B cell (primary cell): Measurements from ENCODE around the gene ERI3. TPM values are rescaled to one million over a fixed set of nuclear protein-coding genes. Genes with fewer than 3 reads are reported as not detected.

Experiments
- ATAC-seq: fragments of 200-7000 bp; cut with Tn5 transposase; one replicate; pipeline ENCODE4 v1.10.0; 2021; ENCODE audit warnings: low read depth, mild to moderate bottlenecking, moderate number of reproducible peaks, moderate library complexity
- CTCF ChIA-PET: fragments of 350-600 bp; sonication (Branson Sonifier 250); formaldehyde crosslinking; loops from one replicate; lab custom pipeline; 2021; ENCODE audit warnings: antibody characterized with exemption, inconsistent platforms; lab: Charles Lee
- POLR2A ChIA-PET: fragments of 350-600 bp; sonication (Branson Sonifier 250); formaldehyde crosslinking; loops from one replicate; lab custom pipeline; 2021; ENCODE audit warnings: antibody characterized with exemption; lab: Charles Lee
- DNase-seq: peaks from one replicate; pipeline ENCODE4 v3.0.0; 2013
- H2AFZ ChIP-seq: 2 replicates; pipeline ENCODE4 v1.6.1; 2012; ENCODE audit warnings: mild to moderate bottlenecking, low read depth, low read length; ENCODE audit not compliant: insufficient read depth, poor library complexity, severe bottlenecking
- H3K27ac ChIP-seq, 2 donors: 1 replicate in 1 of 2; 2 replicates in 1 of 2; pipeline ENCODE4 v1.5.1; 2012 to 2013; ENCODE audit warnings: low read length in 2 of 2, mild to moderate bottlenecking in 2 of 2, moderate library complexity in 1 of 2
- H3K27me3 ChIP-seq, 4 experiments: fragments of 200-600 bp in 1 of 4; sonication (generic) in 1 of 4; replicated peaks in 1 of 4; 1 replicate in 2 of 4; 2 replicates in 2 of 4; pipeline versions ENCODE4 v1.6.1 to v1.7.0; 2013 to 2016; ENCODE audit warnings: low read length in 3 of 4, mild to moderate bottlenecking in 2 of 4, mixed read lengths in 1 of 4, moderate library complexity in 1 of 4; ENCODE audit not compliant: insufficient read depth in 4 of 4, control insufficient read depth in 3 of 4; ENCODE audit errors: control extremely low read depth in 1 of 4
- H3K36me3 ChIP-seq, 2 experiments: replicated peaks in 1 of 2; 1 replicate in 1 of 2; 2 replicates in 1 of 2; pipeline versions ENCODE4 v1.6.1 to v1.7.1; 2013; ENCODE audit warnings: low read length in 1 of 2; ENCODE audit not compliant: insufficient read depth in 2 of 2, control insufficient read depth in 1 of 2; ENCODE audit errors: control extremely low read depth in 1 of 2, extremely low read depth in 1 of 2
- H3K4me1 ChIP-seq, 2 donors: fragments of 200-600 bp in 1 of 2; sonication (generic) in 1 of 2; 1 replicate in 1 of 2; 2 replicates in 1 of 2; pipeline versions ENCODE4 v1.5.1 to v1.6.1; 2013 to 2017; ENCODE audit warnings: low read length in 2 of 2; ENCODE audit not compliant: control insufficient read depth in 2 of 2, insufficient read depth in 2 of 2
- H3K4me2 ChIP-seq: replicated peaks from 2 replicates; pipeline ENCODE3; 2012; ENCODE audit warnings: mild to moderate bottlenecking, low read depth, low read length; ENCODE audit not compliant: poor library complexity, severe bottlenecking
- H3K4me3 ChIP-seq, 5 experiments: fragments of 200-600 bp in 1 of 5; sonication (generic) in 1 of 5; 1 replicate in 3 of 5; 2 replicates in 2 of 5; pipeline versions ENCODE4 v1.5.1 to v1.7.0; 2011 to 2016; ENCODE audit warnings: low read length in 4 of 5, mild to moderate bottlenecking in 4 of 5, low read depth in 2 of 5, control low read depth in 1 of 5, moderate library complexity in 1 of 5; ENCODE audit not compliant: insufficient read depth in 1 of 5; ENCODE audit errors: control extremely low read depth in 1 of 5, extremely low read depth in 1 of 5
- H3K79me2 ChIP-seq: fragments of 200-600 bp; sonication (generic); one replicate; pipeline ENCODE4 v1.6.0; 2016; ENCODE audit warnings: low read length; ENCODE audit not compliant: control insufficient read depth, insufficient read depth
- H3K9ac ChIP-seq: fragments of 200-600 bp; sonication (generic); 2 replicates; pipeline ENCODE4 v1.6.1; 2017; ENCODE audit warnings: mild to moderate bottlenecking, low read length, moderate library complexity
- H3K9me3 ChIP-seq, 3 donors: one replicate each; pipeline versions ENCODE4 v1.6.1 to v1.7.1; 2013; ENCODE audit warnings: low read length in 2 of 3; ENCODE audit not compliant: control insufficient read depth in 2 of 3, insufficient read depth in 1 of 3; ENCODE audit errors: control extremely low read depth in 1 of 3
- H4K20me1 ChIP-seq: 2 replicates; pipeline ENCODE4 v1.6.0; 2012; ENCODE audit warnings: mild to moderate bottlenecking, low read length; ENCODE audit not compliant: insufficient read depth, control insufficient read depth, poor library complexity, severe bottlenecking
- H3K27ac Mint-ChIP-seq: one replicate; pipeline ENCODE4 v1.8.0; 2021; ENCODE audit warnings: mixed read lengths
- H3K27me3 Mint-ChIP-seq: one replicate; pipeline ENCODE4 v1.8.0; 2021; ENCODE audit warnings: mixed read lengths
- H3K4me1 Mint-ChIP-seq: one replicate; pipeline ENCODE4 v1.8.0; 2021; ENCODE audit warnings: mixed read lengths
- H3K4me3 Mint-ChIP-seq: one replicate; pipeline ENCODE4 v1.8.0; 2021; ENCODE audit warnings: mixed read lengths
- H3K9me3 Mint-ChIP-seq: one replicate; pipeline ENCODE4 v1.8.0; 2022; ENCODE audit warnings: mixed read lengths; ENCODE audit not compliant: insufficient read depth
- EZH2 ChIP-seq: IDR thresholded peaks from 2 replicates; pipeline ENCODE4 v1.6.1; 2012; ENCODE audit warnings: borderline replicate concordance, low read depth, mild to moderate bottlenecking, moderate library complexity, low read length; ENCODE audit not compliant: insufficient read depth, poor library complexity, severe bottlenecking
- WGBS: methylation state at CpG from one replicate; pipeline ENCODE4 v1.1.5; 2013; ENCODE audit warnings: missing lambda C conversion rate; ENCODE audit not compliant: insufficient coverage; 5-methylcytosine and 5-hydroxymethylcytosine counted together
- intact Hi-C: fragments of 100-400 bp; cut with micrococcal nuclease; formaldehyde crosslinking; loops from one replicate; pipeline ENCODE4 v1.10.0; 2022
- polyA plus RNA-seq: library from polyadenylated mRNA; depleted of rRNA; stranded (reverse); fragments of >200 nt; gene quantifications from 2 replicates; pipeline ENCODE4 v1.2.3, GENCODE V29; 2012
- total RNA-seq, 2 donors: library from RNA; stranded (reverse); fragments of 120-200 nt in 1 of 2; gene quantifications; 1 replicate in 1 of 2; 2 replicates in 1 of 2; pipeline versions ENCODE4 v1.2.3 to v1.2.4, GENCODE V29; 2013 to 2022
- TF ChIP-seq, protein P1 (sequence below): fragments of 200-600 bp; IDR thresholded peaks from one replicate; pipeline ENCODE4 v1.8.0; 2022; ENCODE audit warnings: antibody characterized with exemption, mild to moderate bottlenecking

ERI3 gene
- total and polyA plus RNA-seq, 2 donors (not counting 1 experiment from before 2014, with no cell fraction given) = 37.5 to 53.9 TPM

DNA sequence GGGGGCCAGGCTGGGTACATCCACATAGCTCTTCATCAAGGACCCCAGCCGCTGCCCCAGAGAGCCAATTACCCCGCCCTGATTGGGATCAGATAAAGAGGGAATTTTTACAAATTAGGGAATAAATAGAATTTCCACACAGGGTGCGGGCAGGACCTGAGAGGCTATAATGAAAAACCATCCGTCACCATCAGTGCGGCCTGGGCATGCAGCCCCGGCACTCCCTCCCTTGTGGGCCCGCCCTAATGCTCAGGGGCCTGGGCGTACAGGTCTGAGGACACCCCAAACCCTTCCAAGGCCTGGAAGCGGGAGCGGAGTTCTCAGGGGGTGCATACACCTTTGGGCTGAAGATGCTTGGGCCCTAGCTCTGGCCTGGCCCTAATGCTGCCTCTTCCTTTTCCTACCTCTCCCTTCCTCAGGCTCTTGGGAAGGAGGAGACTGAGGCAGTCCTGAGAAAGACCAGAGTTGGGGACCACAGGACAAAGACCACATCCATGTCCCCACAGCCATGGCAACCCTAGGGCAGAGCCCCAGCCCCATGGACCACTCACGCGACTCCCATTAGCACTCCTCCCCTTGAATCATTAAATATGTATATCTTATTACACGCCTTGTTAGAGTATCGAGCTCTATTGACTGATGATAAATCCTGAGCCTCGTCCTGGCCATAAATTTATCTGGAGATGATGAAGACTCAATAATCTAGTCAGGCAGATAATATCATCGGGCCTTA is 125.5 kb downstream of the ERI3 start:
- H3K4me1 Mint-ChIP-seq = no peaks in the 10 kb centered on the region
- no peaks in the 10 kb centered on the region for H3K79me2 ChIP-seq
- ATAC-seq (no peak), DNase-seq (no peak)
- H3K9me3 ChIP-seq = no peaks in the 10 kb centered on the region
- no peaks in the 10 kb centered on the region for H3K9me3 Mint-ChIP-seq
- POLR2A ChIA-PET = no interaction called here
- no peak overlapping the region for H3K27ac ChIP-seq
- no peaks in the 10 kb centered on the region for H4K20me1 ChIP-seq
- H3K27ac Mint-ChIP-seq = no peak overlapping the region
- intact Hi-C loops = no loop called here
- H3K4me3 Mint-ChIP-seq = no peak overlapping the region
- no peak overlapping the region for H3K4me3 ChIP-seq
- TF ChIP-seq, protein P1, sequence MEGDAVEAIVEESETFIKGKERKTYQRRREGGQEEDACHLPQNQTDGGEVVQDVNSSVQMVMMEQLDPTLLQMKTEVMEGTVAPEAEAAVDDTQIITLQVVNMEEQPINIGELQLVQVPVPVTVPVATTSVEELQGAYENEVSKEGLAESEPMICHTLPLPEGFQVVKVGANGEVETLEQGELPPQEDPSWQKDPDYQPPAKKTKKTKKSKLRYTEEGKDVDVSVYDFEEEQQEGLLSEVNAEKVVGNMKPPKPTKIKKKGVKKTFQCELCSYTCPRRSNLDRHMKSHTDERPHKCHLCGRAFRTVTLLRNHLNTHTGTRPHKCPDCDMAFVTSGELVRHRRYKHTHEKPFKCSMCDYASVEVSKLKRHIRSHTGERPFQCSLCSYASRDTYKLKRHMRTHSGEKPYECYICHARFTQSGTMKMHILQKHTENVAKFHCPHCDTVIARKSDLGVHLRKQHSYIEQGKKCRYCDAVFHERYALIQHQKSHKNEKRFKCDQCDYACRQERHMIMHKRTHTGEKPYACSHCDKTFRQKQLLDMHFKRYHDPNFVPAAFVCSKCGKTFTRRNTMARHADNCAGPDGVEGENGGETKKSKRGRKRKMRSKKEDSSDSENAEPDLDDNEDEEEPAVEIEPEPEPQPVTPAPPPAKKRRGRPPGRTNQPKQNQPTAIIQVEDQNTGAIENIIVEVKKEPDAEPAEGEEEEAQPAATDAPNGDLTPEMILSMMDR = no peak
- TF ChIP-seq EZH2 = no peak
- no peak overlapping the region for H3K9ac ChIP-seq
- no peaks in the 10 kb centered on the region for H3K27me3 Mint-ChIP-seq
- H3K4me2 ChIP-seq = no peak overlapping the region
- CTCF ChIA-PET = no interaction called here
- WGBS = 95% methylated on average over 6 of the region's 16 CpGs
- H3K36me3 ChIP-seq = peaks cover 0 to 3% of the 10 kb centered on the region in 2 experiments
- H3K27me3 ChIP-seq = no peaks in the 10 kb centered on the region
- no peak overlapping the region for H2AFZ ChIP-seq
- no peaks in the 10 kb centered on the region for H3K4me1 ChIP-seq

GRCh38 chr1:44228218-44228617 is 126.8 kb downstream of the ERI3 start:
- Mint-ChIP-seq H3K4me3 (no peak overlapping the region), H3K27me3 (no peaks in the 10 kb centered on the region), H3K27ac (no peak overlapping the region), H3K9me3 (no peaks in the 10 kb centered on the region), H3K4me1 (peaks cover 10% of the 10 kb centered on the region)
- ChIA-PET POLR2A (no interaction called here), CTCF (no interaction called here)
- no peak overlapping the region for H3K4me2 ChIP-seq
- no peak for TF ChIP-seq EZH2
- ATAC-seq (no peak), DNase-seq (no peak)
- H3K36me3 ChIP-seq = peaks cover 0 to 3% of the 10 kb centered on the region in 2 experiments
- intact Hi-C loops = no loop called here
- H3K27ac ChIP-seq = no peak overlapping the region
- H3K9ac ChIP-seq = no peak overlapping the region
- no peaks in the 10 kb centered on the region for H3K79me2 ChIP-seq
- no peak overlapping the region for H3K4me3 ChIP-seq
- H3K27me3 ChIP-seq = no peaks in the 10 kb centered on the region
- WGBS = 100% methylated on average over 2 of the region's 13 CpGs
- peaks cover 0 to 1% of the 10 kb centered on the region in 2 donors for H3K4me1 ChIP-seq
- no peaks in the 10 kb centered on the region for H4K20me1 ChIP-seq
- H2AFZ ChIP-seq = no peak overlapping the region
- H3K9me3 ChIP-seq = no peaks in the 10 kb centered on the region
